Fibroblast of lung (primary cell): ENCODE measurements around the gene SLC35B1. TPM values are rescaled to one million over a fixed set of nuclear protein-coding genes. Genes with fewer than 3 reads are reported as not detected.

Experiments used
- DNase-seq, 2 donors: peaks; one replicate each; pipeline versions ENCODE4 v3.0.0 to v3.0.0-alpha.2; 2010; ENCODE audit warnings: low read depth in 2 of 2
- H2AFZ ChIP-seq: 2 replicates; pipeline ENCODE4 v1.5.1; 2012; ENCODE audit warnings: low read length, control low read depth, inconsistent platforms
- H3K27ac ChIP-seq: 2 replicates; pipeline ENCODE4 v1.5.1; 2011; ENCODE audit warnings: low read length, control low read depth; ENCODE audit not compliant: insufficient read depth
- H3K27me3 ChIP-seq: 2 replicates; pipeline ENCODE4 v1.5.1; 2011; ENCODE audit warnings: mild to moderate bottlenecking, low read length; ENCODE audit not compliant: control insufficient read depth, insufficient read depth
- H3K36me3 ChIP-seq: 2 replicates; pipeline ENCODE4 v1.5.1; 2011; ENCODE audit warnings: low read length; ENCODE audit not compliant: control insufficient read depth, insufficient read depth
- H3K4me1 ChIP-seq: 2 replicates; pipeline ENCODE4 v1.5.1; 2011; ENCODE audit warnings: low read length; ENCODE audit not compliant: control insufficient read depth, insufficient read depth; ENCODE audit errors: extremely low read depth
- H3K4me2 ChIP-seq: 2 replicates; pipeline ENCODE4 v1.5.1; 2011; ENCODE audit warnings: low read length, control low read depth; ENCODE audit not compliant: insufficient read depth; ENCODE audit errors: extremely low read depth
- H3K4me3 ChIP-seq, 4 experiments: fragments of 200-600 bp in 1 of 4; sonication (generic) in 1 of 4; replicated peaks in 1 of 4; 2 replicates each; pipeline ENCODE4 v1.5.1; 2011 to 2016; ENCODE audit warnings: low read length in 4 of 4, low read depth in 3 of 4, mild to moderate bottlenecking in 3 of 4, control low read depth in 2 of 4, inconsistent platforms in 1 of 4, mixed read lengths in 1 of 4; ENCODE audit not compliant: insufficient read depth in 1 of 4; ENCODE audit errors: control extremely low read depth in 1 of 4
- H3K79me2 ChIP-seq: 2 replicates; pipeline ENCODE4 v1.5.1; 2012; ENCODE audit warnings: mild to moderate bottlenecking, low read length, inconsistent platforms; ENCODE audit not compliant: control insufficient read depth, insufficient read depth
- H3K9ac ChIP-seq: 2 replicates; pipeline ENCODE4 v1.5.1; 2011; ENCODE audit warnings: mild to moderate bottlenecking, low read length, control low read depth; ENCODE audit not compliant: insufficient read depth
- H3K9me3 ChIP-seq: 2 replicates; pipeline ENCODE4 v1.5.1; 2012; ENCODE audit warnings: low read depth, low read length; ENCODE audit not compliant: control insufficient read depth, insufficient read depth
- H4K20me1 ChIP-seq: 2 replicates; pipeline ENCODE4 v1.5.1; 2011; ENCODE audit warnings: low read length; ENCODE audit not compliant: control insufficient read depth, insufficient read depth; ENCODE audit errors: extremely low read depth
- CTCF ChIP-seq, 2 donors: IDR thresholded peaks in 1 of 2; conservative IDR thresholded peaks in 1 of 2; 1 replicate in 1 of 2; 2 replicates in 1 of 2; pipeline ENCODE4 v1.5.1; 2011 to 2012; ENCODE audit warnings: low read length in 2 of 2, control low read depth in 1 of 2, inconsistent platforms in 1 of 2, low read depth in 1 of 2, mild to moderate bottlenecking in 1 of 2
- EZH2 ChIP-seq: IDR thresholded peaks from 2 replicates; pipeline ENCODE4 v1.5.1; 2012; ENCODE audit warnings: low read length, control low read depth, mild to moderate bottlenecking; ENCODE audit errors: missing control alignments
- polyA plus RNA-seq, 2 donors: library from polyadenylated mRNA; depleted of rRNA in 1 of 2; stranded (reverse) in 1 of 2; unstranded in 1 of 2; fragments of >200 nt; gene quantifications; 2 replicates each; pipeline ENCODE4 v1.2.1, GENCODE V29; 2011 to 2012; ENCODE audit warnings: missing spikeins in 1 of 2
- total RNA-seq: library from RNA; depleted of rRNA; stranded (reverse); fragments of >200 nt; gene quantifications from 2 replicates; pipeline ENCODE4 v1.2.1, GENCODE V29; 2014

The SLC35B1 gene
- total and polyA plus RNA-seq, 2 donors (not counting 1 experiment from before 2014, with no cell fraction given) = 36.3 to 56.9 TPM

- Histone ChIP-seq H3K9me3 (no peaks in the 10 kb centered on the region), H3K9ac (no peak overlapping the region), H2AFZ (no peak overlapping the region), H3K4me2 (no peak overlapping the region), H3K36me3 (no peaks in the 10 kb centered on the region), H3K79me2 (no peaks in the 10 kb centered on the region), H4K20me1 (no peaks in the 10 kb centered on the region), H3K4me1 (peaks cover 6% of the 10 kb centered on the region), H3K27me3 (no peaks in the 10 kb centered on the region), H3K27ac (no peak overlapping the region), H3K4me3 (no peak overlapping the region)
- TF ChIP-seq CTCF (conservative IDR thresholded peaks at IDR 0.05 in 1 of 2, IDR thresholded peaks at IDR 0.05 in 1 of 2; ENCODE audit: low read depth in 1 of 2, low read length in 2 of 2) (no peak), EZH2 (no peak)
- DNase-seq = no peak
Measured at GRCh38 chr17:49745175-49746139, 37.7 kb upstream of the SLC35B1 start.

GRCh38 chr17:49742166-49742638 is 34.4 kb upstream of the SLC35B1 start:
- DNase-seq = peak in 1 of 2 donors; percentile 21
- TF ChIP-seq EZH2 = no peak
- no peak for TF ChIP-seq CTCF (conservative IDR thresholded peaks at IDR 0.05 in 1 of 2, IDR thresholded peaks at IDR 0.05 in 1 of 2; ENCODE audit: low read depth in 1 of 2, low read length in 2 of 2)
- Histone ChIP-seq H4K20me1 (no peaks in the 10 kb centered on the region), H3K4me2 (no peak overlapping the region), H3K4me1 (peaks cover 6% of the 10 kb centered on the region), H3K4me3 (no peak overlapping the region), H3K27me3 (no peaks in the 10 kb centered on the region), H3K36me3 (no peaks in the 10 kb centered on the region), H3K9ac (no peak overlapping the region), H2AFZ (no peak overlapping the region), H3K79me2 (no peaks in the 10 kb centered on the region), H3K9me3 (no peaks in the 10 kb centered on the region), H3K27ac (no peak overlapping the region)

- Histone ChIP-seq H3K27me3 (no peaks in the 10 kb centered on the region), H3K4me2 (no peak overlapping the region), H3K4me3 (no peak overlapping the region), H2AFZ (no peak overlapping the region), H3K9ac (no peak overlapping the region), H4K20me1 (no peaks in the 10 kb centered on the region), H3K27ac (no peak overlapping the region), H3K4me1 (peaks cover 6% of the 10 kb centered on the region), H3K79me2 (no peaks in the 10 kb centered on the region), H3K36me3 (no peaks in the 10 kb centered on the region), H3K9me3 (no peaks in the 10 kb centered on the region)
- DNase-seq = no peak
- TF ChIP-seq CTCF (conservative IDR thresholded peaks at IDR 0.05 in 1 of 2, IDR thresholded peaks at IDR 0.05 in 1 of 2; ENCODE audit: low read depth in 1 of 2, low read length in 2 of 2) (no peak), EZH2 (no peak)
Measured at GRCh38 chr17:49741692-49742076, 33.9 kb upstream of the SLC35B1 start.
